Measurements from ENCODE around the gene NINJ2. TPM values are rescaled to one million over a fixed set of nuclear protein-coding genes. Genes with fewer than 3 reads are reported as not detected.

The NINJ2 gene
- total and polyA plus RNA-seq, 3 experiments from 2014 or later = 3.3 to 47.1 (median 4.2) TPM

DNA sequence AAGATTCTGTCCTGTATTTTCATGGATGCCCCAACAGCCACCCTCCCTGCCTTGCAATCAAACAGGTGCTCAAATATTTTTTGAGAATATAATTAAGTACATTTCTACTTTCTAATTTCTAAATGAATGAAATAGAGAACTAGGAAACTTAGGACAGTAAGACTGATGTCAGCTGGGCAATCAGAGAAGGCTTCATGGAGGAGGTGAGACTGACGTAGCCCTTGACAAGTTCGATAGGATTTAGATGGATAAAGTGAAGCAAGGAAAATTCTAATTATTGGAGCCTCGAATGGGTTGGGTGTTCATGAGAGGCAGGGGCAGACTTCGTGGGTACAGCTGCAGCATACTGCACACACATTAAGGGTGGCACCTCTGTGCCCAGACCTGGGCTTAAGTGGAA lies 36.0 kb downstream of the NINJ2 start:
- Histone ChIP-seq H3K36me3 (ENCODE audit: insufficient read depth, low read length) (no peaks in the 10 kb centered on the region), H3K9me3 (ENCODE audit: low read length) (no peaks in the 10 kb centered on the region), H3K4me3 (ENCODE audit: low read length) (no peak overlapping the region), H3K27me3 (ENCODE audit: insufficient read depth, low read length, poor library complexity, severe bottlenecking) (no peaks in the 10 kb centered on the region), H3K4me1 (ENCODE audit: insufficient read depth, low read length) (peaks cover 13% of the 10 kb centered on the region), H3K27ac (ENCODE audit: low read depth, low read length) (no peak overlapping the region)
- H3K4me3 Mint-ChIP-seq = peak overlapping the region in 1 of 7 donors; percentile 67
- H3K9me3 Mint-ChIP-seq = no peaks in the 10 kb centered on the region
- H3K27ac Mint-ChIP-seq = no peak overlapping the region
- ChIA-PET CTCF (interaction anchor here (0.6 to 1.3 kb wide), 2 partner anchors 12 to 53 kb away, joined by 3 read pairs; no protein-coding TSS in a partner anchor), POLR2A (no interaction called here)
- H3K36me3 Mint-ChIP-seq = peaks cover 0 to 5% (median 0%) of the 10 kb centered on the region in 3 donors
- peaks cover 0 to 2% of the 10 kb centered on the region in 2 donors for H3K27me3 Mint-ChIP-seq
- H3K4me1 Mint-ChIP-seq = peaks cover 7 to 44% (median 27%) of the 10 kb centered on the region in 3 donors
- no peak for DNase-seq

DNA sequence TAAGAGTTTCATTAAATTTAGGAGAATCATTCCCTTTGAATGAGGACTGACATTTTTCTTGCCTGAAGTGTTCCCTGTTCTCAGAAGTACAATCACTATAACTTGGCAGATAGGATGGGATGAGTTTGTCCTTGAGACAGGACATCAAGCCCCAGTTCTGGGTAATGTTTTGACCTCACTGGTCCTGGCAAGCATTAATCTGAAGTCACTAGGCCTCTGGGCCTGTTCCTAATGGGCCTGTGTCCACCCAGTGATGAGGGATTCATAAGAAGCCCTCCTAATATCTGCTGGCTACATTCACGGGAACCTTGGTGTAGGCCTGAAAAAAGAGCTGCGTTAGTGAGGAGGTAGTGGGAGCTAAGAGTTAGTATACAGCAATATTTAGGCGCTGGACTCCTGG lies 37.2 kb downstream of the NINJ2 start:
- H3K4me3 Mint-ChIP-seq = no peak overlapping the region
- peak overlapping the region in 2 of 8 donors; percentile 5 to 39 for H3K27ac Mint-ChIP-seq
- H3K27me3 Mint-ChIP-seq = peaks cover 0 to 2% of the 10 kb centered on the region in 2 donors
- CTCF ChIA-PET = interaction anchor here (0.8 to 1.0 kb wide), 2 partner anchors 11 to 50 kb away, joined by 3 read pairs; no protein-coding TSS in a partner anchor
- H3K36me3 Mint-ChIP-seq = peaks cover 0 to 3% (median 0%) of the 10 kb centered on the region in 3 donors
- Histone ChIP-seq H3K27me3 (ENCODE audit: insufficient read depth, low read length, poor library complexity, severe bottlenecking) (no peaks in the 10 kb centered on the region), H3K4me3 (ENCODE audit: low read length) (no peak overlapping the region), H3K36me3 (ENCODE audit: insufficient read depth, low read length) (no peaks in the 10 kb centered on the region), H3K27ac (ENCODE audit: low read depth, low read length) (no peak overlapping the region), H3K9me3 (ENCODE audit: low read length) (no peaks in the 10 kb centered on the region), H3K4me1 (ENCODE audit: insufficient read depth, low read length) (peaks cover 14% of the 10 kb centered on the region)
- no peak for DNase-seq
- peaks cover 8 to 34% (median 21%) of the 10 kb centered on the region in 3 donors for H3K4me1 Mint-ChIP-seq
- H3K9me3 Mint-ChIP-seq = no peaks in the 10 kb centered on the region
- POLR2A ChIA-PET = no interaction called here

DNA sequence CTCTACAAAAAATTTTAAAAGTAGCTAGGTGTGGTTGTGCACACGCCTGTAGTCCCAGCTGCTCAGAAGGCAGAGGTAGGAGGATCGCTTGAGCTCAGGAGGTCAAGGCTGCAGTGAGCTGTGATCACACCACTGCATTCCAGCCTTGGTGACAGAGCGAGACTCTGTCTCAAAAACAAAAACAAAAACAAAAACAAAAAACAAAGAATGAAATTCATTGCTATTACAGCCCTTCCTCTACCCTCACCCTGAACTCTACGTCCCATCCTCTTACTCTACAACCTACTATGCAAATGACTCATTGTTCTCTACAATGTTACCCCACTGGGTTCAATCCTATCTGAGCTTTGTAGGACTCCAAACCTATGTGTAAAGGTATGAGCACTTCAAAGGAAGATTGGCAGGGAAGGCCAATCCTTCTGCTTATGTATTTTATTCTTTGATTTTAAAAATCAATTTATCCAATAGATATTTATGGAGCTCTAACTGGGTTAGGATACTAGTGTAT lies 39.3 kb downstream of the NINJ2 start:
- Mint-ChIP-seq H3K9me3 (no peaks in the 10 kb centered on the region), H3K36me3 (peaks cover 0 to 3% (median 0%) of the 10 kb centered on the region in 3 donors), H3K4me1 (peaks cover 18 to 32% (median 19%) of the 10 kb centered on the region in 3 donors), H3K27me3 (no peaks in the 10 kb centered on the region), H3K27ac (peak overlapping the region in 3 of 8 donors; percentile 12 to 74 (median 36)), H3K4me3 (no peak overlapping the region)
- H3K9me3 ChIP-seq (ENCODE audit: low read length) = no peaks in the 10 kb centered on the region
- no peak overlapping the region for H3K27ac ChIP-seq (ENCODE audit: low read depth, low read length)
- POLR2A ChIA-PET = no interaction called here
- no peaks in the 10 kb centered on the region for H3K36me3 ChIP-seq (ENCODE audit: insufficient read depth, low read length)
- H3K4me1 ChIP-seq (ENCODE audit: insufficient read depth, low read length) = peaks cover 24% of the 10 kb centered on the region
- H3K4me3 ChIP-seq (ENCODE audit: low read length) = no peak overlapping the region
- no peaks in the 10 kb centered on the region for H3K27me3 ChIP-seq (ENCODE audit: insufficient read depth, low read length, poor library complexity, severe bottlenecking)
- CTCF ChIA-PET = interaction anchor here (1.3 kb wide), 1 partner anchor 127 kb away, joined by 4 read pairs; no protein-coding TSS in a partner anchor
- no peak for DNase-seq

DNA sequence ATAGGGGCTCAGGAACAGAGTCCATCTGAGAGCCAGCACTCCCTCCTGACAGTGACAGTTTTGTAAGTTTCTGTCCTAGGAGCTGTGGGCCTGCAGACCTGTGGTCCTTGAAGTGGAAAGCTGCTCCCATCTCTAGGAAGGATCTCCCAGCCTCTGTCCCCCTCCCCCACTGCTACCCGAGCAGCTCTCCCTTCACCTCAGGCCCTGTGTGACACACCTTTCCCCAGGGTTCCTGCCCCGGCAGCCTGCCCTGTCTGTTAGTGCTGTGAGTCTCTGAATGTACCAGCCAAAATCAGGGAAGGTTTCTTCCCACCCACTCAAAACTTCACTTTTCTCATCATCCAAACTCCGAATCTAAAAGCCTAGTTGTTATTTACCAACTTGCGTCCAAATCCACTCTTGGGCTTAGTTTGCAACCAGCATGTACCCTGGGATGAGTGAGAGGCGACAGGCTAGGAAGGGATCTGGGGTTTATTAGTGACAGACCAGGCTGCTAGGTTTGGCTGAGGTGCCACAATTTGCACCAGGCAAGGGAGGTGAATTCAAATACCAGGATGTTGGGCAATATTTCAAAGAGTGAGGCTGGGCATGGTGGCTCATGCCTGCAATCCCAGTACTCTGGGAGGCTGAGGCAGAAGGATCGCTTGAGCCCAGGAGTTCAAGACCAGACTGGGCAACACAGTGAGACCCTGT lies 39.9 kb downstream of the NINJ2 start:
- no peaks in the 10 kb centered on the region for H3K36me3 ChIP-seq (ENCODE audit: insufficient read depth, low read length)
- no peaks in the 10 kb centered on the region for H3K27me3 Mint-ChIP-seq
- no peak overlapping the region for H3K27ac ChIP-seq (ENCODE audit: low read depth, low read length)
- H3K4me3 ChIP-seq (ENCODE audit: low read length) = no peak overlapping the region
- ChIA-PET CTCF (interaction anchor here (1.1 to 1.3 kb wide), 2 partner anchors 127 to 192 kb away, joined by 4 to 5 read pairs; no protein-coding TSS in a partner anchor), POLR2A (interaction anchor here (0.6 kb wide), 1 partner anchor 124 kb away, joined by 3 read pairs; no protein-coding TSS in a partner anchor)
- DNase-seq = no peak
- no peak overlapping the region for H3K4me3 Mint-ChIP-seq
- peaks cover 17 to 34% (median 21%) of the 10 kb centered on the region in 3 donors for H3K4me1 Mint-ChIP-seq
- H3K9me3 Mint-ChIP-seq = no peaks in the 10 kb centered on the region
- H3K4me1 ChIP-seq (ENCODE audit: insufficient read depth, low read length) = peaks cover 27% of the 10 kb centered on the region
- peak overlapping the region in 3 of 8 donors; percentile 12 to 91 (median 36) for H3K27ac Mint-ChIP-seq
- H3K27me3 ChIP-seq (ENCODE audit: insufficient read depth, low read length, poor library complexity, severe bottlenecking) = no peaks in the 10 kb centered on the region
- H3K36me3 Mint-ChIP-seq = peaks cover 0 to 3% (median 0%) of the 10 kb centered on the region in 3 donors
- H3K9me3 ChIP-seq (ENCODE audit: low read length) = no peaks in the 10 kb centered on the region

DNA sequence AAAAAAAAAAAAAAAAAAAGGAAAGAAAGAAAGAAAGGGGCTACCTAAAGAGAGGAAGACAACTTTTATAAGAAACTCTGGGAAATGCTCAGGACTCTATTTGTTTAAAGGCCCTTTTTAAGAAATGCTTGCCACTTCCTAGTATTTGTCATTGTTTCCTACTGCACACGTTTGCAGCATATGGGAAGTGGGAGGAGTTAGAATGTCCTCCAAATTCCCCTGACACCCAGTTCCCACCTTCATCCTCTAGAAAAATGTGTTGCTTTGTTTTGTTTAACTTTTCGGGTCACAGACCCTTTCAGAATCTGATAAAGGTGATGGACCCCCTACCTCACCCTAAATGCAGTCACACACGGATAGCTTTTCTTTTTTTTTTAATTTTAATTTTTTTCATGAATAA lies 40.8 kb downstream of the NINJ2 start:
- CTCF ChIA-PET = interaction anchor here (1.1 to 1.3 kb wide), 2 partner anchors 128 to 193 kb away, joined by 4 to 5 read pairs; no protein-coding TSS in a partner anchor
- H3K27me3 Mint-ChIP-seq = no peaks in the 10 kb centered on the region
- H3K27ac ChIP-seq (ENCODE audit: low read depth, low read length) = no peak overlapping the region
- POLR2A ChIA-PET = no interaction called here
- peak overlapping the region in 1 of 7 donors; percentile 60 for H3K4me3 Mint-ChIP-seq
- H3K4me1 ChIP-seq (ENCODE audit: insufficient read depth, low read length) = peaks cover 27% of the 10 kb centered on the region
- H3K4me1 Mint-ChIP-seq = peaks cover 17 to 34% (median 21%) of the 10 kb centered on the region in 3 donors
- H3K9me3 Mint-ChIP-seq = no peaks in the 10 kb centered on the region
- no peaks in the 10 kb centered on the region for H3K9me3 ChIP-seq (ENCODE audit: low read length)
- H3K27ac Mint-ChIP-seq = peak overlapping the region in 5 of 8 donors; percentile 38 to 83 (median 53)
- peaks cover 0 to 3% (median 0%) of the 10 kb centered on the region in 3 donors for H3K36me3 Mint-ChIP-seq
- no peaks in the 10 kb centered on the region for H3K27me3 ChIP-seq (ENCODE audit: insufficient read depth, low read length, poor library complexity, severe bottlenecking)
- DNase-seq = no peak
- no peak overlapping the region for H3K4me3 ChIP-seq (ENCODE audit: low read length)
- H3K36me3 ChIP-seq (ENCODE audit: insufficient read depth, low read length) = no peaks in the 10 kb centered on the region

DNA sequence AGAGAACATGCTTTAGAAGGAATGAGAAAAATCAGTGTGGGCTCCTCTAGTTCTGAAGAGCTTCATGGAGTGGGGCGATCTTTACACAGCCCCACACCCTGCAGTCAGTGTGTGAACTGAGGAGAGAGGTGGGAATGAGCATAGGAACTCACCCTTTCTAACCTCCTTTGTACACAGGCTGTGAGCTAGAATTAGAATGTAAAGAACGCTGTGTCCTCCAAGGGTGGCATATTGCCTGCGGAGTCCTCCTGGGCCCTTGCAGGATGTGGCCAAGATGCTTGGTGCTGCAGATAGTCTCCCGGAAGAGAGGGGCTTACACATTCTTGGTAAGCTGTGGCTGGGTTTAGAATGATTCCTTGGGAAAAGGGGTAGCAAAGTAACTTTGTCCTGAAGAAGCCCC lies 43.9 kb downstream of the NINJ2 start:
- Mint-ChIP-seq H3K27me3 (no peaks in the 10 kb centered on the region), H3K9me3 (no peaks in the 10 kb centered on the region), H3K27ac (peak overlapping the region in 4 of 8 donors; percentile 17 to 82 (median 60)), H3K4me1 (peaks cover 20 to 39% (median 24%) of the 10 kb centered on the region in 3 donors), H3K4me3 (no peak overlapping the region), H3K36me3 (no peaks in the 10 kb centered on the region)
- Histone ChIP-seq H3K27ac (ENCODE audit: low read depth, low read length) (no peak overlapping the region), H3K9me3 (ENCODE audit: low read length) (no peaks in the 10 kb centered on the region), H3K4me1 (ENCODE audit: insufficient read depth, low read length) (peaks cover 27% of the 10 kb centered on the region), H3K27me3 (ENCODE audit: insufficient read depth, low read length, poor library complexity, severe bottlenecking) (no peaks in the 10 kb centered on the region), H3K36me3 (ENCODE audit: insufficient read depth, low read length) (no peaks in the 10 kb centered on the region), H3K4me3 (ENCODE audit: low read length) (no peak overlapping the region)
- ChIA-PET CTCF (interaction anchor here (0.9 to 1.9 kb wide), 4 partner anchors 44 to 133 kb away, joined by 3 to 7 read pairs (median 4); partner anchors contain the start of gene WNK1), POLR2A (no interaction called here)
- DNase-seq = no peak

DNA sequence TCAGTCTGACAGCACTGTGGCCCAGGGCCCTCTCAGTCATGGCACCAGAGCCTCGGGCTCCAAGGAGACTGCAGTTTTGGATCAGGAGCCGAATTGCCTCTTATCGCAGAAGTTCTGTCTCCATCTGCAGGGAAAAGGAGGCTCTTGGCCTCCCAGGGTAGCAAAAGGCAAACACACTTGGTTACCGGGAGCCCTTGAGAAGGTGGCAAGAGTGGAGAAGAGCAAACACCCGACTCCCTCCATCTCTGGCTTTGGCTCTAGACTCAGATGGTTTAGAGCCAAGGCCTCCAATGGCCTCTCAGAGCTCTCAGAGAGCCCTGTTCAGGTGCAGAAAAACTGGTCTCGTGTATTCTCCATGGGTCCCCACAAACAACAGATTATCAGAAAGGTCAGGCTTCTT lies 44.6 kb downstream of the NINJ2 start:
- H3K27ac Mint-ChIP-seq = peak overlapping the region in 1 of 8 donors; percentile 32

More for the DNA sequence above, 44.6 kb downstream of the NINJ2 start:
- H3K27me3 Mint-ChIP-seq = no peaks in the 10 kb centered on the region
- no peaks in the 10 kb centered on the region for H3K36me3 ChIP-seq (ENCODE audit: insufficient read depth, low read length)
- H3K27me3 ChIP-seq (ENCODE audit: insufficient read depth, low read length, poor library complexity, severe bottlenecking) = no peaks in the 10 kb centered on the region
- H3K36me3 Mint-ChIP-seq = no peaks in the 10 kb centered on the region
- ChIA-PET CTCF (interaction anchor here (1.3 to 1.5 kb wide), 2 partner anchors 43 to 49 kb away, joined by 3 to 5 read pairs; no protein-coding TSS in a partner anchor), POLR2A (no interaction called here)
- no peaks in the 10 kb centered on the region for H3K9me3 ChIP-seq (ENCODE audit: low read length)
- peaks cover 27% of the 10 kb centered on the region for H3K4me1 ChIP-seq (ENCODE audit: insufficient read depth, low read length)
- H3K9me3 Mint-ChIP-seq = no peaks in the 10 kb centered on the region
- H3K4me3 ChIP-seq (ENCODE audit: low read length) = no peak overlapping the region
- DNase-seq = no peak
- H3K4me1 Mint-ChIP-seq = peaks cover 20 to 32% (median 28%) of the 10 kb centered on the region in 3 donors
- H3K27ac ChIP-seq (ENCODE audit: low read depth, low read length) = no peak overlapping the region
- no peak overlapping the region for H3K4me3 Mint-ChIP-seq
